ENCODE measurements around the gene CNTN1. TPM values are rescaled to one million over a fixed set of nuclear protein-coding genes. Genes with fewer than 3 reads are reported as not detected.

The CNTN1 gene
- total and polyA plus RNA-seq, 7 donors = 0.10 to 1.4 (median 0.23) TPM

- DNase-seq (no peak), ATAC-seq (no peak)
- Histone ChIP-seq H3K4me1 (no peaks in the 10 kb centered on the region), H3K27ac (no peak overlapping the region), H3K36me3 (ENCODE audit: insufficient read depth in 1 of 2, low read depth in 1 of 2) (no peaks in the 10 kb centered on the region), H3K27me3 (ENCODE audit: insufficient read depth in 3 of 3, low read length in 2 of 3) (no peaks in the 10 kb centered on the region), H3K9me3 (no peaks in the 10 kb centered on the region), H3K4me3 (no peak overlapping the region)
- intact Hi-C loops (cut with DNase I) = no loop called here
- TF ChIP-seq CTCF (IDR thresholded peaks at IDR 0.05) = no peak
- 63 to 71% (median 64%) methylated on average over 4 of the region's 4 CpGs for WGBS, 3 donors
Measured at GRCh38 chr12:40996091-40996490, 303.9 kb downstream of the CNTN1 start.

GRCh38 chr12:40999210-40999609, 307.0 kb downstream of the CNTN1 start:
- no peak overlapping the region for H3K27ac ChIP-seq
- no peaks in the 10 kb centered on the region for H3K4me1 ChIP-seq
- no peak overlapping the region for H3K4me3 ChIP-seq
- no peak for DNase-seq
- H3K9me3 ChIP-seq = peaks cover 5% of the 10 kb centered on the region
- no peak for TF ChIP-seq CTCF (IDR thresholded peaks at IDR 0.05)
- no peaks in the 10 kb centered on the region for H3K27me3 ChIP-seq (ENCODE audit: insufficient read depth in 3 of 3, low read length in 2 of 3)
- H3K36me3 ChIP-seq (ENCODE audit: insufficient read depth in 1 of 2, low read depth in 1 of 2) = no peaks in the 10 kb centered on the region
- 45 to 66% (median 46%) methylated on average over 1 of the region's 1 CpG for WGBS, 3 donors
- intact Hi-C loops (cut with DNase I) = no loop called here
- no peak for ATAC-seq

GRCh38 chr12:41008472-41008871, 316.2 kb downstream of the CNTN1 start:
- Histone ChIP-seq H3K36me3 (ENCODE audit: insufficient read depth in 1 of 2, low read depth in 1 of 2) (no peaks in the 10 kb centered on the region), H3K27me3 (ENCODE audit: insufficient read depth in 3 of 3, low read length in 2 of 3) (no peaks in the 10 kb centered on the region), H3K4me3 (no peak overlapping the region), H3K4me1 (no peaks in the 10 kb centered on the region), H3K27ac (no peak overlapping the region), H3K9me3 (peaks cover 14% of the 10 kb centered on the region)
- ATAC-seq (no peak), DNase-seq (no peak)
- intact Hi-C loops (cut with DNase I) = no loop called here
- no peak for TF ChIP-seq CTCF (IDR thresholded peaks at IDR 0.05)
- 80 to 88% (median 80%) methylated on average over 1 of the region's 1 CpG for WGBS, 3 donors

GRCh38 chr12:41011939-41012338, 319.7 kb downstream of the CNTN1 start:
- no peaks in the 10 kb centered on the region for H3K9me3 ChIP-seq
- H3K36me3 ChIP-seq (ENCODE audit: insufficient read depth in 1 of 2, low read depth in 1 of 2) = no peaks in the 10 kb centered on the region
- H3K27me3 ChIP-seq (ENCODE audit: insufficient read depth in 3 of 3, low read length in 2 of 3) = no peaks in the 10 kb centered on the region
- intact Hi-C loops (cut with DNase I) = no loop called here
- DNase-seq (no peak), ATAC-seq (no peak)
- no peak for TF ChIP-seq CTCF (IDR thresholded peaks at IDR 0.05)
- no peak overlapping the region for H3K27ac ChIP-seq
- WGBS, 3 donors = 89 to 95% (median 95%) methylated on average over 1 of the region's 1 CpG
- no peaks in the 10 kb centered on the region for H3K4me1 ChIP-seq
- no peak overlapping the region for H3K4me3 ChIP-seq

- H3K9me3 ChIP-seq = no peaks in the 10 kb centered on the region
- ATAC-seq (no peak), DNase-seq (no peak)
- no peak overlapping the region for H3K27ac ChIP-seq
- H3K4me1 ChIP-seq = no peaks in the 10 kb centered on the region
- no peak overlapping the region for H3K4me3 ChIP-seq
- TF ChIP-seq CTCF (IDR thresholded peaks at IDR 0.05) = no peak
- no peaks in the 10 kb centered on the region for H3K27me3 ChIP-seq (ENCODE audit: insufficient read depth in 3 of 3, low read length in 2 of 3)
- H3K36me3 ChIP-seq (ENCODE audit: insufficient read depth in 1 of 2, low read depth in 1 of 2) = no peaks in the 10 kb centered on the region
- intact Hi-C loops (cut with DNase I) = no loop called here
- 83 to 96% (median 92%) methylated on average over 1 of the region's 1 CpG for WGBS, 3 donors
Measured at GRCh38 chr12:41013881-41014642, 321.8 kb downstream of the CNTN1 start.
